Chondrocyte (in vitro differentiated cells): ENCODE results near the gene FBXO4. TPM values are rescaled to one million over a fixed set of nuclear protein-coding genes. Genes with fewer than 3 reads are reported as not detected.

Source experiments
- DNase-seq: peaks from one replicate; pipeline ENCODE4 v3.0.0; 2021; ENCODE audit warnings: mixed read lengths, low spot score
- H3K27ac Mint-ChIP-seq: one replicate; pipeline ENCODE4 v1.8.0; 2021; ENCODE audit warnings: mild to moderate bottlenecking, moderate library complexity, mixed read lengths; ENCODE audit not compliant: unreplicated experiment
- H3K27me3 Mint-ChIP-seq: 2 replicates; pipeline ENCODE4 v1.8.0; 2021; ENCODE audit warnings: low read depth, mixed read lengths
- H3K36me3 Mint-ChIP-seq: 2 replicates; pipeline ENCODE4 v1.8.0; 2021; ENCODE audit warnings: low read depth, mixed read lengths
- H3K4me1 Mint-ChIP-seq: 2 replicates; pipeline ENCODE4 v1.8.0; 2021; ENCODE audit warnings: low read depth, mild to moderate bottlenecking, mixed read lengths
- H3K4me3 Mint-ChIP-seq: one replicate; pipeline ENCODE4 v1.8.0; 2021; ENCODE audit warnings: mild to moderate bottlenecking, moderate library complexity, mixed read lengths; ENCODE audit not compliant: unreplicated experiment
- H3K9me3 Mint-ChIP-seq: 2 replicates; pipeline ENCODE4 v1.8.0; 2021; ENCODE audit warnings: low read depth, mixed read lengths
- total RNA-seq: library from RNA; stranded (reverse); gene quantifications from 3 replicates; pipeline ENCODE4 v1.2.1, GENCODE V29; 2021
- TF ChIP-seq, protein P1 (sequence below): fragments of 200-600 bp; sonication (generic); IDR thresholded peaks from 2 replicates; pipeline ENCODE4 v1.5.0; 2021; ENCODE audit warnings: antibody characterized with exemption, mild to moderate bottlenecking, moderate library complexity

FBXO4 gene
- total RNA-seq, 1 donor from 2014 or later, result 9.3 TPM

DNA sequence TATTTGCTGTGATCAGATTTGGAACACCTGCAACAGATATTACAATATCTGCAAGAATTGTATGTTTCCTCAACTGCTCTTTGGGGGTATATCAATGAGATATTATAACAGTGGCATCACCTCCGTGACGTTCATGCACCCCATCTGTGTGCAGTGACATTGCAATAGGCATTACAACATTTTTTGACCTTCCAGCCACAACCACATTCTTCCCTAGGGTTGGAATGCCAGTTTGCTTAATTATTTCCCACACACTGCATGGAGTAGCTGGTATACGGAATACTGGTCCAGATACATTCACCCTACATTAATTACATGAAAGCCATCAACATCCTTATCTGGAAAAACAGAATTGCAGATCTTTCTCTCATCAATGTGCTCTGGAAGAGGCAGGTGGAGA is 42.3 kb downstream of the FBXO4 start:
- Mint-ChIP-seq H3K27ac (no peak overlapping the region), H3K4me1 (no peaks in the 10 kb centered on the region), H3K9me3 (peaks cover 24% of the 10 kb centered on the region), H3K36me3 (peaks cover 1% of the 10 kb centered on the region), H3K4me3 (no peak overlapping the region), H3K27me3 (no peaks in the 10 kb centered on the region)
- no peak for DNase-seq
- TF ChIP-seq, protein P1, sequence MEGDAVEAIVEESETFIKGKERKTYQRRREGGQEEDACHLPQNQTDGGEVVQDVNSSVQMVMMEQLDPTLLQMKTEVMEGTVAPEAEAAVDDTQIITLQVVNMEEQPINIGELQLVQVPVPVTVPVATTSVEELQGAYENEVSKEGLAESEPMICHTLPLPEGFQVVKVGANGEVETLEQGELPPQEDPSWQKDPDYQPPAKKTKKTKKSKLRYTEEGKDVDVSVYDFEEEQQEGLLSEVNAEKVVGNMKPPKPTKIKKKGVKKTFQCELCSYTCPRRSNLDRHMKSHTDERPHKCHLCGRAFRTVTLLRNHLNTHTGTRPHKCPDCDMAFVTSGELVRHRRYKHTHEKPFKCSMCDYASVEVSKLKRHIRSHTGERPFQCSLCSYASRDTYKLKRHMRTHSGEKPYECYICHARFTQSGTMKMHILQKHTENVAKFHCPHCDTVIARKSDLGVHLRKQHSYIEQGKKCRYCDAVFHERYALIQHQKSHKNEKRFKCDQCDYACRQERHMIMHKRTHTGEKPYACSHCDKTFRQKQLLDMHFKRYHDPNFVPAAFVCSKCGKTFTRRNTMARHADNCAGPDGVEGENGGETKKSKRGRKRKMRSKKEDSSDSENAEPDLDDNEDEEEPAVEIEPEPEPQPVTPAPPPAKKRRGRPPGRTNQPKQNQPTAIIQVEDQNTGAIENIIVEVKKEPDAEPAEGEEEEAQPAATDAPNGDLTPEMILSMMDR, result no peak

DNA sequence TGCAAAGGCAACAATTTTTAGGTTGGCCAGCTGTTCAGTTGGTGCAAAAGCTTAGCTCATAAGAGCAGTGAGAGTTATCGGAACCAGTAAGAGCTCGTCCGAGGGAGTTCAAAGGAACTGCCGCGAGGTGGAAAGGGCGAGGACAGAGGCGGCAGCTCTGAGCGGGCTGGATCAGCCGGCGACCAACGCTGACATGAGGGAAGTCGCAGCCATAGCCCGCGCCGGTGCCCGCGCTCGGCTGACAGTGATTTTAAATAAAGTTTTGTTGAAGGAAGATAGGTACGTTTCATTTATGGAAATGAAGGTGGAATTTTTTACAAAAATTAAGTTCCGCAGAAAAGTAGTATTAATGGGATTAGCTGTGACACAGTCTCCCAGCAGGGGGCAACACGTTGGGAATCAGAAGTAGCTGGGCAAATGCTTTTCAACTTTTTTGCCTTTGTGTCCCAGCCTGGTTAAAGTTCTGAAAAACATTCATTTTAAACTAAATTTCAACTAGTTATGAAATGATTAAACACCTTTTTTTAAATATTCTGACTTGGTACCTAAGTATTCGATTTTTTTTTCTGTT is 43.2 kb downstream of the FBXO4 start:
- Mint-ChIP-seq H3K4me3 (no peak overlapping the region), H3K27me3 (no peaks in the 10 kb centered on the region), H3K4me1 (no peaks in the 10 kb centered on the region), H3K9me3 (peaks cover 28% of the 10 kb centered on the region), H3K27ac (no peak overlapping the region), H3K36me3 (peaks cover 1% of the 10 kb centered on the region)
- TF ChIP-seq, protein P1, result peak; percentile 35
- no peak for DNase-seq

DNA sequence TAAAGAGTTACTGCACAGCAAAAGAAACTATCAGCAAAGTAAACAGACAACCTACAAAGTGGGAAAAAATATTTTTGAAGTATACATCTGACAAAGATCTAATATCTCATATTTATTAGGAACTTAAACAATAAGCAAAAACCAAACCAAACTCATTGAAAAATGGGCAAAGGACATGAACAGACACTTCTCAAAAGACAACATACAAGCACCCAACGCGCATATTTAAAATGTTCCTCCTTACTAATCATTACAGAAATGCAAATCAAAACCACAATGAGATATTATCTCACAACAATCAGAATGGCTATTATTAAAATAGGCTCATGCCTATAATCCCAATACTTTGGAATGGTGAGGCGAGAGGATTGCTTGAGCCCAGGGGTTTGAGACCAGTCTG is 48.0 kb downstream of the FBXO4 start:
- H3K27ac Mint-ChIP-seq, result no peak overlapping the region
- DNase-seq, result no peak
- no peak overlapping the region for H3K4me3 Mint-ChIP-seq
- H3K9me3 Mint-ChIP-seq, result peaks cover 26% of the 10 kb centered on the region
- no peaks in the 10 kb centered on the region for H3K4me1 Mint-ChIP-seq
- H3K36me3 Mint-ChIP-seq, result no peaks in the 10 kb centered on the region
- TF ChIP-seq, protein P1, result no peak
- no peaks in the 10 kb centered on the region for H3K27me3 Mint-ChIP-seq

DNA sequence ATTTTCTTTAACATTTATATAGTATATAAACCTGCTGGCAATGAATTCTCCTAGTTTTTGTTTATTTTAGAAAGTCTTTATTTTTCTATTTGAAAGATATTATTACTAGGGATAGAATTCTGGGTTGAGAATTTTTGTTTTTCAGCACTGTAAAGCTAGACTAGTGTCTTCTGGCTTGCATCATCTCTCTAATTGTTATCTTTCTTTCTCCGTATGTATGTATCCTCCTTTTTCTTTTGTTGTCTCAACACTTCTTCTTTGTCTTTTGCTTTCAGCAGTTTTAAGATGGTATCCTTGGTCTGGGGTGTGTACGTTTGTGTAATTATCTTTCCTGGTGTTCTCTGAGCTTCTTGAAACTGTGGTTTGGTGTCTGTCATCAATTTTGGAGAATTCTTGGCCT is 48.8 kb downstream of the FBXO4 start:
- no peaks in the 10 kb centered on the region for H3K36me3 Mint-ChIP-seq

GRCh38 chr5:41978676-41979075 is 53.6 kb downstream of the FBXO4 start:
- Mint-ChIP-seq H3K4me3 (no peak overlapping the region), H3K36me3 (no peaks in the 10 kb centered on the region), H3K4me1 (no peaks in the 10 kb centered on the region), H3K27ac (no peak overlapping the region), H3K27me3 (no peaks in the 10 kb centered on the region), H3K9me3 (peaks cover 5% of the 10 kb centered on the region)
- TF ChIP-seq, protein P1, result no peak
- DNase-seq, result no peak

More for the DNA sequence above, 48.8 kb downstream of the FBXO4 start:
- Mint-ChIP-seq H3K27me3 (no peaks in the 10 kb centered on the region), H3K9me3 (peaks cover 22% of the 10 kb centered on the region), H3K4me3 (no peak overlapping the region), H3K4me1 (no peaks in the 10 kb centered on the region), H3K27ac (no peak overlapping the region)
- TF ChIP-seq, protein P1, result no peak
- DNase-seq, result no peak
